ENCODE data around the gene TWNK.

GRCh38 chr10:101019440-101019703 lies 32.0 kb downstream of the TWNK start:
- no peak for TF ChIP-seq CTCF (IDR thresholded peaks at IDR 0.05)
- TF ChIP-seq EP300 (IDR thresholded peaks at IDR 0.05), result no peak
- TF ChIP-seq POLR2AphosphoS5 (IDR thresholded peaks at IDR 0.05), result no peak

All from gastroesophageal sphincter (tissue), 3 donors.